ELR (cell line): ENCODE results near the gene CLEC4F.

Experiments used
- DNase-seq: peaks from one replicate; pipeline ENCODE4 v3.0.0-alpha.2; 2015; ENCODE audit warnings: low read depth

CLEC4F gene

GRCh38 chr2:70820499-70820898 is at the start of gene CLEC4F:
Gene CLEC4F, minus strand, starts transcription at chr2:70820599. Its CDS starts 76 bp downstream, at chr2:70820523.
- DNase-seq: no peak

GRCh38 chr2:70868970-70869369 is 48.6 kb upstream of the CLEC4F start:
- DNase-seq: no peak

GRCh38 chr2:70861777-70862625 is 41.6 kb upstream of the CLEC4F start:
- peak; percentile 76 for DNase-seq

GRCh38 chr2:70855667-70856066 is 35.3 kb upstream of the CLEC4F start:
- no peak for DNase-seq

- DNase-seq: no peak
Observed at GRCh38 chr2:70854411-70854810, 34.0 kb upstream of the CLEC4F start.

- DNase-seq: no peak
Observed at GRCh38 chr2:70852824-70853223, 32.4 kb upstream of the CLEC4F start.

- peak; percentile 31 for DNase-seq
Observed at GRCh38 chr2:70851704-70852103, 31.3 kb upstream of the CLEC4F start.

- DNase-seq: no peak
Observed at GRCh38 chr2:70850925-70851324, 30.5 kb upstream of the CLEC4F start.

GRCh38 chr2:70842401-70842800 is 22.0 kb upstream of the CLEC4F start:
- DNase-seq: no peak

GRCh38 chr2:70837980-70838925 is 17.9 kb upstream of the CLEC4F start:
- no peak for DNase-seq

GRCh38 chr2:70835643-70836042 is 15.2 kb upstream of the CLEC4F start, which contains the start of gene CD207:
Gene CD207, minus strand, starts transcription at chr2:70835816. Its CDS starts 40 bp downstream, at chr2:70835776.
- DNase-seq: no peak

GRCh38 chr2:70834881-70835280 is 14.5 kb upstream of the CLEC4F start:
- peak; percentile 3 for DNase-seq

GRCh38 chr2:70834106-70834505 is 13.7 kb upstream of the CLEC4F start:
- DNase-seq: no peak

GRCh38 chr2:70833246-70833645 is 12.8 kb upstream of the CLEC4F start:
- DNase-seq: no peak

- no peak for DNase-seq
Observed at GRCh38 chr2:70832386-70832785, 12.0 kb upstream of the CLEC4F start.

GRCh38 chr2:70831861-70832260 is 11.5 kb upstream of the CLEC4F start:
- DNase-seq: no peak

- DNase-seq: no peak
Observed at GRCh38 chr2:70830366-70830765, 10.0 kb upstream of the CLEC4F start.

GRCh38 chr2:70829916-70830315 is 9.5 kb upstream of the CLEC4F start:
- DNase-seq: no peak

GRCh38 chr2:70828914-70829824 is 8.8 kb upstream of the CLEC4F start:
- DNase-seq: peak; percentile 87

- DNase-seq: no peak
Observed at GRCh38 chr2:70828115-70828514, 7.7 kb upstream of the CLEC4F start.

- no peak for DNase-seq
Observed at GRCh38 chr2:70827388-70827787, 7.0 kb upstream of the CLEC4F start.
